HUDEP-2 (cell line): ENCODE results near the gene SMIM7.
"Not testable (repeated sequence)": the region's sequence is repeated elsewhere in the genome, so short reads cannot be mapped to it uniquely, and the experiment has no call there.

Experiments
- DNase-seq, 76 experiments: peaks; one replicate each; lab custom pipeline; 2025; ENCODE audit not compliant: unreplicated experiment in 76 of 76; lab: John Stamatoyannopoulos, UW

SMIM7 gene

DNA sequence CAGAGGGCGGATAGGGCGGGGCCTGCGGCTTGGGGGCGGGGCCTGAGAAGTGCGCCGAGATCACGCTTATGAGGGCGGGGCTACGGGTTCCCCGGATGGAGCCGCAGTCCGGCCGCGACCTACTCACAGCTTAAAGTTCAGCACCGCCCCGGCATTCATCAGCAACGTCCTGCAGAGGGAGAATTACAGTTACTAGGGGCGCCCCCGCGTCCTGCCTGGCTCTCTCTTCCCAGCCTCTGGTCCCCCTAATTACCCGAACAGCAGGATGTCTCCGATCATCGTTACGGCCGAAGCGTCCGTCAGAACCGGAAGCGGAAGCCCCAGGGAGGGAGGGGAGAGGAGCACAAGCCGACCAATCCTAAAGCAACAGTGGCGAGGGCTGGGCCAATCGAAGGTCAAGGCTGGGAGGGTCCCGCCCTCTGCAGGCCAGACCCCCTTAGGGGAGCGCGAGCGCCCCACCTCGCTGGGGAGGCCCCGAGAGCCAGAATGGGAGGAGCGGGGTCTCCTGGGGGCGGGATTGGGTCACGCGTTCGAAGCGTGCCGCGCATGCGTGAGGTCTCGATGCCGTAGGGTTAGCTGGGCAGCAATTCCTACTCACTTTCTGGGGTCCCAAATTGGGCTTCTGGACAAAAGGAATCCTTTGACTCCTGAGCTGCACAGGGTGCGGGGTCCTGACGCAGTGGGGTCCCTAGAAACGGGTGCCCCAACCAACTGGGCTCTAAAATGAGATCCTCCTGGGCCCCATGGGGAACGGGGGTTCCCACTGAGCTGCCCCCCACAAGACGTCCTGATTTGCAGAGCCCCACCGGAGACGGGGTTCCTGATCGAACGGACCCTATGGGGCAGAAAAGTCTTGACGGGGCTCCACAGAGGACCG is at the start of gene SMIM7:
Gene SMIM7, minus strand, starts transcription at position 313 of the 877 bp plus-strand sequence. Its CDS starts 34 bp downstream, at position 279.
- DNase-seq, result peak; percentile 86 to 100 (median 100)

DNA sequence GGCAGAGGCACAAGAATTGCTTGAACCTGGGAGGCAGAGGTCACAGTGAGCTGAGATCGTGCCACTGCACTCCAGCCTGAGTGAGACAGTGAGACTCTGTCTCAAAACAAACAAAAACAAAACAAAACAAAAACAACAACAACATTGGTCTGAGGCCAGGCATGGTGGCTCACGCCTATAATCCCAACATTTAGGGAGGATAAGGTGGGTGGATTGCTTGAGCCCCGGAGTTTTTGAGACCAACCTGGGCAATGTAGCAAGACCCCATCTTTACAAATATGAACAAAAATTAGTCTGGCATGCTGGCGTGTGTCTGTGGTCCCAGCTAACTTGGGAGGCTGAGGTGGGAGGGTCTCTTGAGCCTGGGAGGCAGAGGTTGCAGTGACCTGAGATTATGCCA is 43.7 kb upstream of the SMIM7 start:
- DNase-seq, result no peak

DNA sequence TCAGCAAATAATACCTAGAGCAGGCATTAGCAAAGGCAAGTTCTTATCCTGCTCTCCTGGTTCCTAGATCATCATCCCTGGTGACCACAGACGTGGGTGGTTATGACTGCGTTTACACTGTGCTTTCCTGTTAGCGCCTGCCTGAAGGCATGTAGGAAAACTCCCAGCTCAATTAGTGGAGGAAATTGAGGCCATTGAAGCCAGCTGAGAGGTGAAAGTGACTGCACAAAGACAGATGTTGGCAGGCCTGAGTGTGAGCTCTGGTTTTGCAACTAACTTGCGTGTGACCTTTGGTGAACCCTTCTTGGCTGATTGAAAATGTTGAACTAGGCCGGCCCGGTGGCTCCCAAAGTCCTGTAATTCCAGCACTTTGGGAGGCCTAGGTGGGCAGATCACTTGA is 42.2 kb upstream of the SMIM7 start:
- no peak for DNase-seq

DNA sequence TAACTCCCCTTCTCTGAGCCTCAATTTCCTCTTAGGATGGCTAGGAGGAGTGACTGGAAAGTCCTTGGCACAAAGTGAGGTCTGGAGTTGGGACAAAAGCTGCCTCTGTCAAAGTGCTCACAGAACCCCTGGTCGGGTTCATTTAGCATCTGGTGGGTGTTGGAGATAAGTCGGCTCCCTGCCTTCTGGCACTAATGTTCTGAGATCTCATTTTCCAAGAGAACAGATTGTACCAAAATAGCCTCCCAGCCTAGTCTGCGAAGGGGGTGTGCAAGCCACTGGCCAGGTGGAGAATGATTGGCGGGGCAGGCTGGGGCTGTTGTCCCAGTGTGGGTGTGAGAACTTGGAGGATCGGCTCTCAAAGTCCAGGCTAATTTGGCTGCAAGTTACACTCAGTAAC is 39.0 kb upstream of the SMIM7 start:
- DNase-seq, result no peak

DNA sequence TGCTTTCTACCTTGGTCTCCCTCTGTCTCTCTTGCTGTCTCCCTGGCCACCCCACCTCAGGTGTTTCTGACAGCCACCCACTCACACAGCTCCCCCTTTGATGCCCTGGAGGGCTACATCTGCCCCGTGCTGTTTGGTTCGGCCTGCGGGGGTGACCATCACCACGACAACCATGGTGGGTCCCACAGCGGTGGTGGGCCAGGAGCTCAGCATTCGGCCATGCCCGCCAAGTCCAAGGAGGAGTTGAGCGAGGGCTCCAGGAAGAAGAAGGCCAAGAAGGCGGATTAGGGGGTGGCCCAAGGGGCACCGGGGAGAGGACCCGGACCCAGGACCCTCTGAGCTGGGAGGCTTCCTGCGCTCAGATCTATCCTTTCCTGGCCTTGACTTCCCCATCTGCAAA is 28.1 kb upstream of the SMIM7 start:
- DNase-seq, result no peak

DNA sequence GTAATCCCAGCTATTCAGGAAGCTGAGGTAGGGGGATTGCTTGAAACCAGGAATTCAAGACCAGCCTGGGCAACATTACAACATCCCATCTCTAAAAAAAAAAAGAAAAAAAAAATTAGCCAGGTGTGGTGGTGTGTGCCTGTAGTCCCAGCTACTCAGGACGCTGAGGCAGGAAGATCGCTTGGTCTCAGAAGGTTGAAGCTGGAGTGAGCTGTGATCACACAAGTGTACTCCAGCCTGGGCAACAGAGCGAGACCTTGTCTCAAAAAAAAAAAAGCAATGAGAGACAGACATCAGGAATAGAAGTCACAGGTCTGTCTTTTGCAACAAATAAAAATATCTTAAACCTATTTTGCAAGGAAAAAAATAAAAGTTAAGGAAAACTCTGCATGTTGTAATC is 24.3 kb upstream of the SMIM7 start:
- DNase-seq, result no peak

DNA sequence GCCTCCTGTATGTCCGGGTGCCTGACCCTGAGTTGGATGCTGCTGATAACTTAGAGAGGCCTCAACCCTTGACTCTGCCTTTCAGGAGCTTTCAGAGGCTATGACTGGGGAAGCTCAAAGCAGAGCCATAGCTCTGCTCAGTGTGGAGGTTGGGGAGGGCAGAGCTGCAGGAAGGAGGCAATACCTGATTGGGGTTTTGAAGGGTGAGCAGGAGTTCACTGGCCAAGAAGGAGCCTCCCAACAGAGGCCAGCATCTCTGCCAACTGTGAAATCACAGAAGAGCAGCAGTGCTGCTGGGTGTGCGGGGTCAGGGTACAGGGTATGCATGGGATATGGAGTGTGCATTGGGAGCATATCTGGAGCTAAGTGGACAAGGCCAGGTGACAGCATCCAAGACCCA is 22.6 kb upstream of the SMIM7 start:
- DNase-seq, result no peak

DNA sequence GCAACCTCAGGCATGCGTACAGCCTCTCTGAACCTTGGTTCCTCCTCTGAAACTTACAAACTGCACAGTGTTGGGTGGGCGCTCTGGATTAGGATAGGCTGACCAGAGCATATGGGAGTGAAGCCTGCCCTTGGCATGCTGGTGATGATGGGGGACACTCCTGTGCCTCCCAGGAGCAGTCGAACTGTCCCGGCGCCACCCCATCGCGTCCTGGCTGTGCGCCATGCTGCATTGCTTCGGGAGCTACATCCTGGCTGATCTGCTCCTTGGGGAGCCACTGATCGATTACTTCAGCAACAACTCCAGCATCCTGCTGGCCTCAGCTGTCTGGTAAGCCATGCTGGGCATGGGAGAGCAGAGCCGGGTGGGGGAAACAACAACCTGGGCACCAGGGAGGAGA is 19.9 kb upstream of the SMIM7 start:
- DNase-seq, result no peak

DNA sequence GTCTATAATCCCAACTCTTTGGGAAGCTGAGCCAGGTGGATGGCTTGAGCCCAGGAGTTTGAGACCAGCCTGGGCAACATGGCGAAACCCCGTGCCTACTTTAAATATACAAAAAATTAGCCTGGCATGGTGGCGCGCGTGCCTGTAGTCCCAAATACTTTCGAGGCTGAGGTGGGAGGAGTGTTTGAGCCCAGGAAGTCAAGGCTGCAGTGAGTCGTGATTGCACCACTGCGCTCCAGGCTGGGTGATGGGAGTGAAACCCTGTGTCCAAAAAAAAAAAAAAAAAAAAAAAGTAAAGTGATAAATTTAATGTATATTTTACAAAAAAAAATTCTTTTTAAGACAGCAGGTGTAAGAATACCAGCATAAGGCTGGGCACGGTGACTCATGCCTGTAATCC is 18.6 kb upstream of the SMIM7 start:
- no peak for DNase-seq

DNA sequence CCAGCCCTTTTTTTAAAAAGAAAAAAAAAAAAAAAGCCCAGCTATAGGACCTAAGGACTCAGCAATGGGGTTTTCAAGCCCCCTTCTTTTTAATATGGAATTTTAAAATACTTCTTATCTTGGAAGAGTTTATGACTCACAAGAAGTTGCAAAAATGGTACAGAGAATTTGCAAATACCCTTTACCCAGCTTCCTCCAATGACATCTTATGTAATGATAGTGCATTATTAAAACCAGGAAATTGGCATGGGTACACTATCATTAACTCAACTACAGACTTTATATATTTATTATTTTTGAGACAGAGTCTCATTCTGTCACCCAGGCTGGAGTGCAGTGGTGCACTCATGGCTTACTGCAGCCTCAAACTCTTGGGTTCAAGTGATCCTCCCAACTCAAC is 17.1 kb upstream of the SMIM7 start:
- DNase-seq, result no peak

DNA sequence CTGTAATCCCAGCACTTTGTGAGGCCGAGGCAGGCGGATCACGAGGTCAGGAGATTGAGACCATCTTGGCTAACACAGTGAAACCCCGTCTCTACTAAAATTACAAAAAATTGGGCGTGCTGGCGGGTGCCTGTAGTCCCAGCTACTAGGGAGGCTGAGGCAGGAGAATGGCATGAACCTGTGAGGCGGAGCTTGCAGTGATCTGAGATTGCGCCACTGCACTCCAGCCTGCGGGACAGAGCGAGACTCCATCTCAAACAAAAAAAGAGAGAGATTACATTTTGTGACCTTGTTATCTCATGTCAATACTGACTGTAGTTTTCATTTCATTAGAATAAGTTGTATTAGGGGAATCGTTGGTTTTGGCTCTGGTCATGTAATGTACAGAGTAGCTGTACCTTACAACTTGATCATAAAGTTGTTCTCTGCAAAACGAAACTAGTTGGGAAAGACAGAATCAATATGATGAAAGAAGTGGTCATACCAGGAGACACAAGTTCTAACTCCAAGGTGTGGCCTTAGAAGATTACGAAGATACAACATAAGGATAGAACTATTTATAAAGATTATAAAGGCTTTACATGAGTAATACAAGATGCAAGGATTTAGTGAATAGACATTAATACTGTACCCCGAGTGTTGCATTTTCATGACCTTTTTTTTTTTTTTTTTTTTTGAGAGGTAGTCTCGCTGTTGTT is 16.3 kb upstream of the SMIM7 start:
- no peak for DNase-seq

DNA sequence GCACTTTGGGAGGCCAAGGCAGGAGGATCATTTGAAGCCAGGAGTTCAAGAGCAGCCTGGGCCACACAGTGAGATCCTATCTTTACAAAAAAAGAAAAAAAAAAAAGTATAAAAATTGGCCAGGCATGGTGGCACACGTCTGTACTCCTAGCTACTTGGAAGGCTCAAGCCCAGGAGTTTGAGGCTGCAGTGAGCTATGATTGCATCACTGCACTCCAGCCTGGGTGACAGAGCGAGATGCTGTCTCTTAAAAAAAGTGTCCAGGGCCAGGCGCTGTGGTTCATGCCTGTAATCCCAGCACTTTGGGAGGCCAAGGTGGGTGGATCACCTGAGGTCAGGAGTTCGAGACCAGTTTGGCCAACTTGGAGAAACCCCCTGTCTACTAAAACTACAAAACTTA is 13.9 kb upstream of the SMIM7 start:
- not testable (repeated sequence) for DNase-seq

DNA sequence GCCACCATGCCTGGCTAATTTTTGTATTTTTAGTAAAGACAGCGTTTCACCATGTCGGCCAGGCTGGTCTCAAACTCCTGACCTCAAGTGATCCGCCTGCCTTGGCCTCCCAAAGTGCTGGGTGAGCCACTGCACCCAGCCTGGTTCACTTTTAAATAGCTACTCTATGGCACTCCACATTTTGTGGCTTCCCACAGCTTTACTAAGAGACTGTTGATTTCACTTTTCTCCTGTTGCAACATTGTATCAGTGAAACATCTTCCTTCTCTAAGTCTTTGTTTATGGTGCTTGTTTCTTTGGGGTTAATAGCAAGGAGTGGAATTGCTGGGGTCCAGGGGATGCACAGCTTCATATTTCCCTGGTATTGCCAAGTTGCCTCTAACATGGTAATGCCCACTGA is 13.3 kb upstream of the SMIM7 start:
- DNase-seq, result no peak

DNA sequence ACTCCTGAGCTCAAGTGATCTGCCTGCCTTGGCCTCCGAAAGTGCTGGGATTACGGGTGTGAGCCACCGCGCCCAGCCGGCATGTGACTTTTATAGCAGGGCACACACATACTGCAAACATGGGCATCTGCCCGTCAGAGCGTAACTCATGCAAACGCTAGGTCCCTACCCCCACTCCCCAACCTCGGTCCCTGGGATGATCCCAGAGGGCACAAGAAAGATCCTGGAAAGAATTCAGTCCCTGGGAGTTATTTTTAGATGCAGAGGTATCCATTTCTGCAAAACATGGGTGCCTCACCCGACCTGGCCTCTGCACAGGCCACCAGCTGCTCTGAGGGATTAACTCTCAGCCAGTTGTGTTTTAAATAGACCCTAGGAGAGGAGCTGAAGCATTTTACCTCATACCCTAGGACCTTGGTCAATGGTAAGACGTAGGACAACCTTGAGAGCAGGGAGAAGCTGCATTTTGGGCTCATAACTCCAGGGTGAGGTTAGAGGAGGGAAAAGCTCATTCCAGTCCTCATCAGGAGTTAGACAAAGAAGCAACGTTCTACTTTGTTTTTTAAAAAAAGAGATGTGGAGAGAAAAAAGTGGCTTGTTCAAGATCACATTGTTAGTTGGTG is 11.8 kb upstream of the SMIM7 start:
- no peak for DNase-seq

DNA sequence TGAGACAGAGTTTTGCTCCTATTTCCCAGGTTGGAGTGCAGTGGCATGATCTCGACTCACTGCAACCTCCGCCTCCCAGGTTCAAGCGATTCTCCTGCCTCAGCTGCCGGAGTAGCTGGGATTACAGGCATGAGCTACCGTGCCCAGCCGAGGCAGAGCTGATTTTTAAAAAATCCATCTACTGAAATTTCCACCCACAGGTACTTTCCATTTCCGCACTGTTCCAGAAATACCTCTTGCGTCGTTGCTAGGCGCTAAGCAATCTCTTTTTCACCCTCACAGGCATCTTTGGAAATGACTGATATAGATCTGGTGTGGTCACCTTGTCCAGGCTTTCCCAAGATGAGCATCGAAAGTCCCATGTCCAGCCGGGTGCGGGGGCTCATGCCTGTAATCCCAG is 10.3 kb upstream of the SMIM7 start:
- no peak for DNase-seq

DNA sequence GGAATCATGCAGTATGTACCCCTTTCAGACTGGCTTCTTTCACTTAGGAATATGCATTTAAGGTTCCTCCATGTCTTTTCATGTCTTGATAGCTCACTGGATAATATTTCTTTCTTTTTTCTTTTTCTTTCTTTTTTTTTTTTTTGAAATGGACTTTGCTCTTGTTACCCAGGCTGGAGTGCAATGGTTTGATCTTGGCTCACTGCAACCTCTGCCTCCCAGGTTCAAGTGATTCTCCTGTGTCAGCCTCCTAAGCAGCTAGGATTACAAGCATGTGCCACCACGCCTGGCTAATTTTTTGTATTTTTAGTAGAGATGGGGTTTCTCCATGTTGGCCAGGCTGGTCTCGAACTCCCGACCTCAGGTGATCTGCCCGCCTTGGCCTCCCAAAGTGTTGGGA is 8.8 kb upstream of the SMIM7 start:
- DNase-seq, result not testable (repeated sequence)

DNA sequence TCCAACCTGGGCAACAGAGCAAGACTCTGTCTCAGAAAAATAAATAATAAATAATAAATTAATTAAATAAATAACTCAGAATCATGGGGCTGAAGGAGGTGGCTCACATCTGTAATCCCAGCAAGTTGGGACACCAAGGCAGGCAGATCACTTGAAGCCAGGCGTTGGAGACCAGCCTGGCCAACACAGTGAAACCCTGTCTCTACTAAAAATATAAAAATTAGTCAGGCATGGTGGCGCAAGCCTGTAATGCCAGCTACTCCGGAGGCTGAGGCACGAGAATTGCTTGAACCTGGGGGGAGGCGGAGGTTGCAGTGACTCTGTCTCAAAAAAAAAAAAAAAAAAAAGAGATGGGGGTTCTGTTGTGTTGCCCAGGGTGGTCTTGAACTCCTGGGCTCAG is 8.2 kb upstream of the SMIM7 start:
- no peak for DNase-seq

DNA sequence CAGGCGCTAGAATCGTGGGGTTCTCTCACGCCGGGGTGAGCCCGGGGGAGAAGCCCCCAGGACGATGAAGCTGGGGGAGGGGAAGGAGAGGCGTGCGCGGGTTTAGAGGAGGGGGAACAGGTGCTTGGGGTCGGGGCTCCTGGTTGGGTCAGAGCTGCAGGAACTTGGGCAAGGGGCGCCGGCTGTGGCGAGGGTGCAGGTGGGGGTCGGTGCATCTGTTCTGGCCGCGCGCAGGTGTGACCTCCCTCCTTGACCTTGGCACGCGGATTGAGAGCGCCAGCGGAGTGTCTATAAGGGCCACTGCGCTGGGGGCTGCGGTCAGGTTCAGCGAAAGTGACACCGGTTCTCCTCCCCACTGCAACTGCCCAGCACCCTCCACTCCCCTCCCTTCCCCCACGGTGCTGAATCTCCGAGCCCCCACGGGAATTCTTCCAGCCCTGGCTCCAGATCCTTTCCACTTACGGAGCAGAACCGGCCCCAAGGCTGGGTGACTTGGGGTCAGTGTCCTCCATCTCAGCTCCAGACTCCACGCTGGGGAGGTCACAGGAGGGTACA is 1.6 kb upstream of the SMIM7 start:
- peak in 4 of 76 experiments; percentile 14 to 20 (median 18) for DNase-seq

DNA sequence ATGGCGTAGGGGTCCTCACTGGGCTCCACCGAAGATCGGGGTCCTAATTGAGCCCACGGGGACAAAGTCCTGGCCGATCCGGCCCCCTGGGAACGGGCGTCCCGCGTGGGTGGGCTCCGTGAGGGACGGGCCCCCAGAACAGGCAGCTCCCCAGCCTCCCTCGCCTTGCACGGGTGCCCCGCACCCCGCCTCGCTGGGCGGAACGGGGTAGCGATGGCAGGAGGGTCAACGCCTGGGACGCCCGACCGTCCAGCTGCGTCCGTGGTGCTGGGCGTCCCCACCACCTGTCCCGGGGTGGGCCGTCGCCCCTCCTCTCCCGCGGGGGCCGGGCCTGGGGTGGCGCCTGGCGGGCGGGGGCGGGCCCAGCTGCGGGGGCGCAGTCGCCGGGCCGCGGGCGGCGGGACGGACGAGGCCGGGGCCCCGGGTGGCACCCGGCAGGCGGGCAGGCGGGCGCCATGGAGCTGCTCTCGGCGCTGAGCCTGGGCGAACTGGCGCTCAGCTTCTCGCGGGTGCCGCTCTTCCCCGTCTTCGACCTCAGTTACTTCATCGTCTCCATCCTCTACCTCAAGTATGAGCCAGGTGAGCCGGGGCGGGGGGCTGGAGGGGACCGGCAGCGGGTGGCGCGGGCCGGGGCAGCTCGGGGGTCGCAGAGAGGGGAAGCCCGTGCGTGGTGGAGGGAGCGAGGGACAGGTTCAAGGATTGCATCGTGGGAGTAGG is 977 bp upstream of the SMIM7 start, which contains the start of gene TMEM38A:
Gene TMEM38A, plus strand, starts transcription at position 377 of the 717 bp plus-strand sequence. Its CDS starts 79 bp downstream, at position 456.
- peak in 39 of 76 experiments; percentile 14 to 62 (median 36) for DNase-seq

DNA sequence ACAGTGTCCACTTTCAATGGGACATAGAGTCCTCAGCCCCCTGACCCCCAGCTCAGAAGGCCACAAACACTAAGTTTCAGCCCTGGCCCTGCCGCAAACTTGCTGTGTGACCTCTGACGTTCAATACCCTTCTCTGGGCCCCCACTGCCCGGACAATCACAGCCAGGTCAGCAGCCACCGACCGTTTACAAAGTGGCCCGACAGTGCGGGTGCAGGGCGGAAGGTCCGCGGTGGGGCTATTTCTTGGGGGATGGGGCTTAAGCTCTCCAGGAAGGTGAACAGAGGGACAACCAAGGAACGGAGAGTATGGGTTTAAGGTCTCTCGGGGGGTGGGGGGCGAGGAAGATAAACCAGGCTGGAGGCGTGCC is 496 bp downstream of the SMIM7 start:
- no peak for DNase-seq

DNA sequence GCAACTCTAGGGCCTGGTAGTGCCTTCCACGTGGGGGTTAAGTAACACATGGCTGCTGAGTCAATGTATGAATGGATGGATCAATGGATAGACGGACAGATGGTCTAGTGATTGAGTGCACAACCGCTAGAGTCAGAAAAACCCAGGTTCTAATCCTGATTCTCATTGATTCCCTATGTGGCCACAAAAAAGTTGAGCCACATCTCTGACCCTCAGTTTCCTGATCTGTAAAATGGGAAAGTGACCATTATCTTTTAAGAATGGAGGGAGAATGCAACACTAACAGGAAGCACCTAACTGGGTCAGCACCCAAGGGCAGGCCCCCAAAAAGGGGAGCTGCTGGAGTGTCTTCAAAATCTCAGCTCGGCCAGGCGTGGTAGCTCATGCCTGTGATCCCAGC is 2.6 kb downstream of the SMIM7 start:
- no peak for DNase-seq
